COLO668 (cell line): ENCODE results near the gene NINJ1.

ENCODE experiments used
- DNase-seq: peaks from one replicate; lab custom pipeline; 2025; ENCODE audit not compliant: unreplicated experiment; lab: John Stamatoyannopoulos, UW

Gene NINJ1, protein sequence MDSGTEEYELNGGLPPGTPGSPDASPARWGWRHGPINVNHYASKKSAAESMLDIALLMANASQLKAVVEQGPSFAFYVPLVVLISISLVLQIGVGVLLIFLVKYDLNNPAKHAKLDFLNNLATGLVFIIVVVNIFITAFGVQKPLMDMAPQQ

DNA sequence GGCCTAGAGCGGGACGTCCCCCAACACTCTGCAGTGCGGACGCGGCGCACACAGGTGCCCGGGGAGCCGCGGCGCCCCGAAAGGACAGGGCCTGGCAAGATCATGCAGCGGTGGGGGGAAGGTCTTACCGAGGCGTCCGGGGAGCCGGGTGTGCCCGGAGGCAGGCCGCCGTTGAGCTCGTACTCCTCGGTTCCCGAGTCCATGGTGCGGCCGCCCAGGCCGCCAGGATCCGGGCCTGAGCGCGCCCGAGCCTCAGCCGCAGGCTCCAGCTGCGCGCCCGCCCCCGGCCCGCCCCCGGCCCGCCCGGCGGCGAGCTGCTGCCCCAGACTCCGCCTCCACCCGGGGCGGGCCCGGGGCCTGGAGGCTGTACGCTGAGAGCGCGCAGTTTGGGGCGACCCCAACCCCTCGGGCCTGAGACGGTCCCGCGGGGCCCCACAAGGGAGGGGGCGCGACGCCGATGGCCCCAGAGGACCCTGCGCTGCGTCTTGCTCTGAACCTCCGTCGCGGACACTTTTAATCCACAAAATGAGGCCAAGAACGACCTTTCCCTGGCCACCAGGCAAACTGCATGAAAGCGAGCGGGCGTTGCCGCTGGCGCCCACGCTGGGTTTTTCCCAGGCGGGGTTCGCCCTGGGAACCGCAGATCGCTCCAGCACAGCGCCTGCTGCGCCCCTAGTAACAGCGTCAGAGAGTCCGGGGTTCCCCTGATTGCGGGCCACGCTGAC is at the start of gene NINJ1:
Gene NINJ1 (minus strand): TSS at position 237 of the 725 bp plus-strand sequence. CDS start 34 bp downstream, at position 203.
- DNase-seq: peak; percentile 82

DNA sequence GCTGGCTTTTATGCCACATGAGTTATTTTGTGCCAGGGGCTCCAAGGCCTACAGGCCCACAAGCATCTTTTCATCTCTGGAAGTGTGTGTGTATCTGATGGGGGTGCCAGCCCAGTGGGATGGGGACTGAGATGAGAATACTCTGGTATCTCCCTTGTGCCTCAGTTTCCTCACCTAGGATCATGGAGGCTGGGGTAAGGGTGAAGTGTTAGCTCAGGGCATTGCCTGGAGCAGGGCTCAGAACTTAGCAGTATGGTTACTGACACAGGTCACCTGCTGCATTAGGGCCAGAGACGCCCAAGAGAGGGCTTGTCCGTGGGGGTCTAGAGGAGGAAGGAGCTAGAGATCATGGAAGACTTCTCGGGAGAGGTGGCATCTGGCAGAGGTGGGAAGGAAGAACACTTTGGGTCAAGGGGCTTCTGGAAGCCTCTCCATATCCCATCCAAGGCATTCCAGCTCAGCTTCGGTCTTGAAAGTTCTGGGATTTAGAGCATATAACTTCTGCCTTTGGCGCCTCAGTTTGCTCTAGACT is 49.1 kb upstream of the NINJ1 start:
- no peak for DNase-seq

DNA sequence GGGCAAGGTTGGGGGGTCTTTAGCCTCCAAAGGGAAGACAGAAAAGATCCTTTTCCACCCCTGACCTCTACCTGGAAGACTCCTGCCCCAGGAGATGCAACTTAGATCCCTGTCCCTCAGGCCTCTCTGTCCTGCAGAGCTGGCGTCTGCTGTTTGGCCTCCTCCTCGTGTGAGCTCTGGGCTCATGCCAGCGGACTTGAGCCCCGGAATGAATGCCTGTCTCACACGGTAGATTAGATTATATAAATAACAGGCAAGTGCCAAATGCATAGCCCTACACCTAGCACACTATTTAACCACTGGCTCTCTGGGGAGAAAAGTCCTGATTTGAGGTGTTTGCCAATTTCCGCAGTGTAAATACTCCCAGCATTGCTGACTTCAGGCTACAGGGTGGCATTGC is 48.5 kb upstream of the NINJ1 start:
- DNase-seq: no peak

DNA sequence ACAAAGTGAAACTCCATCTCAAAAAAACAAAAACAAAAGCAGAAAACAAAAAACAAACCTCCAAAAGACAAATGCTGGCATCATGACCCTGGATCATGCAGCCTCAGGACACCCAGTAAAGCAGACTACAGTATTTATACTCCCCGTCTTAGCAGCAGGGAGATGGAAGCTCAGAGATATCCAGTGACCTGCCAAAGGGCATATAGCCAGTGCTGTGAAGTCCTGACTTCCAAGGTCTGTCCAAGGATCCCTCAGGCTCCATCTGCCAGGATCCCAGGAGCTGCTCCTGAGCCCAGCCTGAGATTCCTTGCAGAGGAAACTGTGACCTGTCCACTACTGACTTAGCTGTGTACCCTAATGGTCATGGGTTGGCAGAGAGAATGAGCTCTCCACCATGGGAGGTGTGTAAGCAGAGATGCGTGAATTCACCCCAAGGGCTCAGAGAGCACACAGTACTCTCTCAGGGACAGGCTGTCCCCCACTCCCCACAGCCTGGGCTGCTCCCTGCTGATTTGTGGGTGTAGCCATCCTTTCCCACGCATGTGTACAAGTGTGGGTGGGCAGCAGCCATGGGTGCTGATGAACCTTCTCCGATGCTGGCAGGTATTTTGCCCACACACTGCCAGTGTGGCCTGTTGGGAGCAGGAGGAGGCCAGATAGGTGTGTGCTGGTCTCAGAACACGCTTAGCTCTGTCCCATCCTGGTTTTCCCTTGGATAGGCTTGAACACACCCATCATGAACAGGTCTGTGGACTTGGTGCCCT is 47.8 kb upstream of the NINJ1 start:
- no peak for DNase-seq

DNA sequence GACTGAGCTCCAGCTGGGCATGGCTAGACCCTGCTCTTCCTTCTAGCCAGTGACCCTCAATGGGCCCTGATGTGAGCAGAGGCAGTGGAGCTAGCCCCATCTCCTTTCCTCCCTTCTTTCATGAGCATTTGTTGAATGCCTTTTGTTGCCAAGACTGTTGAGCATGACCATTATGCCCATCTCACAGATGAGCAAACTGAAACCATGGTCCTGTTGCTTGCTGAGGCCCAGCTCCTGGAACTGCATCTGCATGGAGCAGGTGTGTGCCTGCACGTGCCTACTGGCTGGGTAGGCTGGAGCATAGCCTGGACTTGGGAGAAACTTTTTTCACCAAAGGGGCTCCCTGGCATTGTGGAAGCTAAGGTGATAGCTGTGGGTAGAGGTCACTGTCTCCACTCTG is 46.9 kb upstream of the NINJ1 start:
- no peak for DNase-seq

DNA sequence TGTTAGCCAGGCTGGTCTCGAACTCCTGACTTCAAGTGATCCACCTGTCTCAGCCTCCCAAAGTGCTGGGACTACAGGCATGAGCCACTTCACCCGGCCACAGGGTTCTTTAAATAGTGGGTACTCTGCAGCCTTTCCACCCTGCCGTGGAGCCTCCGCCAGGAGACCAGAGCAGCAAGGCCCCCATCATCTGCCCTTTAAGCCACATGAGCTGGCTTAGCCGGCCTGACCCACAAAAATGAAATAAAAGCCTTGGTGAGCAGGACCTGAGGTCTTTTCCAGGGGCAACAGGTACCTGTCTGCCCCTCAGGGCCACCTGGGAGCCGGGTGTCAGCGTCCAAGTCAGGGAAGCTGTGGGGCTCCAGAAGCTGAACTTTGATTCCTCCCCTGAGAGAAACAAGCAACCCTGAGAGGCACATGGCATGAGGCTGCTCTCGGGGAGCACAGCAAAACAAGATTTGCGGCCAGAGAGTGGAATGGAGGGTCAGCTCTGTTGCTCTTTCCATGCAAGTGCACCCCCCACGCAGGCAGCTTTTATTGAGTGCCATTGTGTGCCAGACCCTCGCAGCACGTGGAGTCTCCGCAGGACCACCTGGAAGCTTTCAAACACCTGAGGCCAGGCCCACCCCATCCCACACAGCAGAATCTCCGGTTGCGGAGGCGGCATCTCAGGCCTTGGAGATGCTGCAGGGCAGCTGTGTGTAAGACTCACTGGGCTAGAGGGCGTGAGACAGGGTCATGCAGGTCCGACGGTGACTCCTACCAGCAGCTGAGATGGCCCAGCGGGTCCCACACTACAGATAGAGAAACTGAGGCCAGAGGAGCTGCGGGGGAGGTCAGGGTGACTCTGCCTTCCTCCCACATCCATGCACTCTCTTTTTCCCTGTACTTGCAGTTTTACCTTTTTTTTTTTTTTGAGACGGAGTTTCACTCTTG is 45.1 kb upstream of the NINJ1 start:
- no peak for DNase-seq

DNA sequence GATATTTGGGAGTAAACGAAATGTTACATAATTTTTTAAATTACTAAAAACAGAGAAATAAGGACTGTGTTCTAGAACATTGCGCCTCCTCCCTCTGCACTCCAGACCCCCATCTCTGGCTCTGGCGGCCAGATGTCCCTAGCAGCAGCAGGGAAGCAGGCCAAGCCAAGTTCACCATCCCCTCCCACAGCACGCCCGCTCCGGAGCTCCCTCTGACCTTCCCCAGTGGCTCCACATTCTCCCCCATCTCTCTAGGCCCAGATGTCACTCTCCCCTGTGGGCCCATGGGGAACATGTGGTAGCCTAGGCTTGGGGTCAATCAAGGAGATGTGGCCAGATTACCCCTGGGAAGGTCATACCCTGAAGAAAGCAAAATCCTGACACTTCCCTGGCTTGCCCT is 43.6 kb upstream of the NINJ1 start:
- DNase-seq: no peak

DNA sequence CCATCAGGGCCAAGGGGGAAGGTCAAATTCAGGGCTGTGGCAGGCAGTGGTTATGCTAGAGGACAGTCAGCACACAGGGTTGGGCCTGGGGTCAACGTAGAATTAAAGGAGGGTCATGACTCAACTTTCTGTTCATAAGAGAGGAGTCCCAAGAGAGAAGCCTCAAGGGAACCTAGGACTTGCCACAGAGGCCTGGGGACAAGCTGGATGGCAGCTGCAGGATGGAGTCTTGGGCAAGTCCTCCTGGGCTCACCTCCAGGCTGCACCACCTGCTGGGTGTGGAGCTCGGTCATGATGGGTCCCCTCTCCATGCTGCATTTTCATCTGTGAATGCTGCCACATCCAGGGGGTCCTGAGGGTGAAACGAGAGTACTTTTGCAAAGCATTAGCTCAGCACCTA is 40.9 kb upstream of the NINJ1 start:
- DNase-seq: no peak

DNA sequence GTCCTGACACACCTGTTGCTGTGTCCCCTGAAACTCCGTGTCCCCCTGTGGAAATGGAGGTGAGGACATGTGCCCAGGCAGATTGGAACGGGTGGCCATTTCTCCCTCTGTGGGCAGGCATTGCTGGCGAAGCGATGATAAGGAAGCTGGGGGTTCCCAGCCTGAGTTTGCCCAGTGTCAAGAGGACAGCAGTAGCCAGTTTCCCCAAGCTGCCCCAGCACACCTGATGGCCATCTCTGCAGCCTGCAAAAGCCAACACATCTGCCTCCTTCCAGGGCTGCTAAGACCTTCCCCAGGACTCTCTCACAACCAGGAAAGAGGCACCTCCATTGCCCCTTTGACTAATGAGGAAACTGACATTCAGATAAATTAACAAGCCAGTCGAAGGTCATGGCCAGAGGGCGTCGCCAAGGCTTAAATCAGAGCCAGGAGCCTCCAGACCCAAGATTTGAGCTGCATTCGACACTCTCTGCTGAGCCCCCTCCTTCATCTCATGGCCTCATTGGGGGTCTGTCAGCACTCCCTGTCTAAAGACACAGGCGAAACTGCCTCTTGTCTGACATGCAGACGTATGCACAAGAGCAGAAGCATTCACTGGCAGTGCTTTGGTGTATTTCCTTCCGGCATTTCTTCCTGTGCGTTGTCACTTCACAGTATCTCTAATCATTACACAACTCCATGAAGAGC is 39.5 kb upstream of the NINJ1 start:
- no peak for DNase-seq

DNA sequence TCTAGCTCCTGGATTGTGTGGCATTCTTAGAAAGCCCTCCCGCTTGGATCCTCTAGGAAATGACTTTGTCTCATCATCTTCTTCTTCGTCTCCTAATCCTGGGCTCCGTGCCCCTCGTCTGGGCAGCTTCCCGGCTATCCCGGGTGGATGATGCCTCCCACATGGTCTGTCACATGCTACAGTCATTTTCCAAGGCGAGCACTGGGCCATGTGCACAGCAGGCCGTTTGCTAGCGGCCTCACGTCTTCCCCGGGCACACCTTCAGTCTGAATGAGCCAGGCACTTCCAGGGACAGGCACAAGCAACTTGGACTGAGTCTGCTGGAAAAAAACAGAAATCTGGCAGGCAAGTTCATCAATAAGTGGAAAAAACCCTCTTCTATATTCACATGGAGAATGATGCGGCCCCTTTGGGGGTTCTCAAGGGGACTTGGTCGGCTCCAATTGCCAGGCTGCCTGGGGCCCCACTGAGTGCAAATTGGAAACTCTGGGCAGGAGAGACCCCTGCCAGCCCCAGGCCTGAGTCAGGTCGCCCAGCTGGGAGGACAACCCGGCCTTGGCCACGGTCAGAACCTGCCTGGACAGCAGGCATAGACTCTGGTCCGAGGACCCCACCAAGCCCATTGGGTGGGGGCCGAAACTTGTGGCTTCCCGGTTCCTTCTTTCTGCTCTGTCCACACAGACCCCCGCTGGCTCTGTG is 38.8 kb upstream of the NINJ1 start:
- DNase-seq: no peak

DNA sequence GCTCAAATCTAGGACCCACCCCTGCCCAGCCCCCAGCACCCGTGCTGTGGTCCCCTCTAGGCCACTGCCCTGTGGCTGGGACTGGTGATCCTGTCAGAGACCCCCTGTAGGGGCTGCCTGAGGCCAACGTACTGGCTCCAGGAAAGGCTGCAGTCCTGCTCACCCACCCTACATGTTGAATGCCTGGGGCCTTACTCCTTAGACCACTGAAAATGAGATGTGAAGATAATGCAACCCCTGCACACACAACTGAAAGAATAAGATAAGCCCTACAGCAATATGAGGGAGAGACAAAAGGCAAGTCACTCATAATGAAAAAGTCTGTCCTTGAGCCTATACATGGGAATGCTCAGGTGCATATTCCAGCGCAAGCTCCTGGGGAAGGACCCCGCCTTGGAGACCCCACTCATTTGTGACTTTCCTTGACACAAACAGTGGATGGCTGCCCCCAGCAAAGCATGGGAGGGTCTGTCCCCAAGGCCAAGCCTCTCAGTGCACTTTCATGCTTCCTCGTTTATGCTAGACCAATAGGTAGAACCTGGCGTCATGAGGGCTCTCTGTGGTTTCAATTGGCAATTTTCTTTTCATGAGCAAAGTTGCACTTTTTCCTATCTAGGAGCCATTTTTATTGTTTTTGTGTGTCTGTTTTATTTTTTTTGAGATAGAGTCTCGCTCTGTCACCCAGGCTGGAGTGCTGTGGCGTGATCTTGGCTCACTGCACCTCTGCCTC is 37.4 kb upstream of the NINJ1 start:
- no peak for DNase-seq

DNA sequence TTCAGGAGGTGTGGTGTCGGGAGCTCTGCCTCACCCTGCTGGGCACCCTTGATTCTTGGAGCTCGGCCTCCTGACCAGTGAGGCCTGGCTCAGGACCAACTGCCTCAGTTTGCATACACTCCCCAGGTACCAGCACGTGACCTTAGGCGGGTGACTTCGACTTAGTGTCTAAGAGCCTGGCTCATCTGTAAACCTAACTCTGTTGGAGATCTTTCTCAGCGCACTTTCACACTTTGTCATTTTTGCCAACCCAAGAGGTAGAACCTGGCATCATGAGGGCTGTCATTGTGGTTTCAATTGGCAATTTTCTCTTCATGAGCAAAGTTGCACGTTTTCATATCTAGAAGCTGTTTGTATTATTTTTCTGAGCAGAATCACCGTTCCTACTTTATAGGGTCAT is 36.5 kb upstream of the NINJ1 start:
- DNase-seq: no peak

DNA sequence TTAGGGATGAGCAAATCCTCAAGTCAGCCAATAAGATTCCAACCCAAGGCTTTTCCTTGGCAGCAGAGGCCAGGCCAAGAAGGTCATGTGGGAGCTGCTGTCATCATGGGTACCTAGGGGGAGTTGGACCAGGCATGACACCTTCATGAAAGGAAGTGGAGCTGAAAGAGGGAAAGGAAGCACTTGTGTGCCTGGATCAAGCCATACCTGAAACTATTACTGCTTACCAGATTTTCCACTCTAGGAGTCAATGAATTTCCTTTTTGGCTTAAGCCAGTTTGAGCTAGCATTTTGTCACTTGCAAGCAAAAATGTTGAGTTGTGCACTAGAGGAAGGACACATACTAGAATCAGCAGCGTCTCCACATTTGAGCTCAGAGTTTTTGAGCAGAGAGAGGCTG is 35.4 kb upstream of the NINJ1 start:
- no peak for DNase-seq

DNA sequence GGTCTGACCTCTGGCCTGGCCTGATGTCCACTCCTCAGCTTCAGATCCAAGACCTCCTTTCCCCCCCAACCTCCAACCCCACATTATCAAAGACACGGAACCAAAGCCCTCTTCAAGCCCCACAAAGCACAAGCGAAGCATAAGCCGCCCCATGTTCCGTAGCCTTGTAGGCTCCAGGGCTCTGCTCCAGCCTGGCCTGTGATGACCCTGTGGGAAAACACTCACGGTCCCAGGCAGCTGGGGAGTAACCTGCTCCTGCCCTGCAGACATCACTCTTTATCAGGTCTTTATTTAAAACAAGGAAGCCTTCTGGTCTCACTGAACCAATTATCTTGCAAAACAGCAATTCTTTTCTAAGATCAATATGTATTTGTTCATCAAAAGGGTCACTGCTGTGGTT is 34.5 kb upstream of the NINJ1 start:
- no peak for DNase-seq

DNA sequence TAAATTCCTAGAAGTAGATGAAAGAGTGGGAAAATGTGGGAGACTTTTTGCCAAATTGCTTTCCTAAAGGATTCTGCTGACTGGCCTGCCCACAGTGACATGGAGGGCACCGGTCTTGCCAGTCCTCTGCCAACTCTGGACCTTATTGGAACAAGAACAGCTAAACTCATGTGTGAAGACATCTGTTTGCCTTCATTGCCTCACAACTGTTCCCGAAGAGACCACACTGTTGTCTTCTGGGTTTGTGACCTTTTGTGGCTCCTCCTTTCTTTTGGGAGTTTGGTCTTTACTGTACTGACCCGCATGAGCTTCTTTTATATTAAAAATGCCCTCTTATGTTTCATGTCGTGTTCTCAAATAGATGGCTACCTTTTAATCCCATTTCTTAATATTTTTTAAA is 33.8 kb upstream of the NINJ1 start:
- DNase-seq: no peak

DNA sequence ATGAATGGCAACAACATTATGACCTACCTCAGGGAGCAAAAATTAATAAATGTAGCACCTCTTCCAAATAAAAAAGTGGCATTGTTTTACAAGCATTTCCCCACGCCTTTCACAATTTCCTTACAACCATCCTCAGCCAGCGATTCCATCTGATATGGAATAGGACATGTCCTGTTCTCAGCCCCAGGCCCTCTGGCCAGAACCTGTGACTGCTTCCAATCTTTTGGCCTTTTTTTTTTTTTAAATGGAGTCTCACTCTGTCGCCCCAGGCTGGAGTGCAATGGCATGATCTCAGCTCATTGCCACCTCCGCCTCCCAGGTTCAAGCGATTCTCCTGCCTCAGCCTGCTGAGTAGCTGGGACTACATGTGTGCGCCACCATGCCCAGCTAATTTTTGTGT is 33.1 kb upstream of the NINJ1 start:
- no peak for DNase-seq

DNA sequence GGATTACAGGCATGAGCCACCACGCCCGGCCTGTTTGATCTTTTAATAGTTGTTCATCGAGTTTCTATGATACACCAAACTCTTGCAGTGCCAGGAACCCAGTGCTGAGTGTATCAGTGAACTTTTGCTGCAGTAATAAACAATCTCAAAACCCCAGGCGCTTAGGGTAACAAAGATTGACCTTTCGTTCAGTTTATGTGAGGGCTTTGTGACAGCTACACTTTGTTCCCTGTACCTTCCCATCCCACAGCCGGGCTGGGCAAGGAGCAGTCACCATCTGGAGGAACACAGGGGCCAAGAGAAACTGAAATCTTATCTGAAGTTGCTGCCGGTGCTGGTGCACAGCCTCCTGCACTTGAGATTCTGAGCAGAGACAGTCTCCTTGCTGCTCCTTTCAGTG is 32.6 kb upstream of the NINJ1 start:
- DNase-seq: no peak

DNA sequence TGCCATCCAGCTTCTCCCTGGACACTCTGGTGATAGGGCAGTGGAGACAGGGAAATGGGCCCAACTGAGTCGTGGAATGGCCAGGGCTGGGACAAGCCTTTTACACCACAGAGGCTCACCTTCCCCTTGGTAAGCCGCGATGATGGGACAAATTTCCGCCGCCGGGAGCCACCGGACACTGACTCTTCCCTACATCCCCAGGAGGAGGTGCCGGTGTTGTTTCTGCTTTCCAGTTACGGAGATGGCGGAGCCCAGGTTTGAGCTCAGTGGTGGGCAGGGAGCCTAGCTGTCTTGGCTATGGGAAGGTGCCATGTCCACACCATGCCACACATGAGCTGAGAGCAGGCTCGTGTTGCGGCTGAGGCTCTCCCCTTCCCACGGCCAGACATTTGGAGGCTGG is 30.0 kb upstream of the NINJ1 start:
- no peak for DNase-seq
